ACHN (cell line): ENCODE results near the gene TAF10.
A peak's percentile ranks its signal among the peaks of the same experiment; 100 is the strongest.

Experiments used
- DNase-seq: peaks from one replicate; pipeline ENCODE4 v3.0.0-alpha.2; 2015
- in situ Hi-C: cut with HindIII; loops from 2 replicates; pipeline ENCODE4 v1.10.0; 2017; ENCODE audit warnings: low sequenced_read_pairs, low pct_ligation_motif_present, low pct_unique_long_range_greater_than_20kb

TAF10 gene

GRCh38 chr11:6596239-6596877, 15.7 kb downstream of the TAF10 start:
- no peak for DNase-seq
- in situ Hi-C loops = no loop called here

- in situ Hi-C loops = no loop called here
- no peak for DNase-seq
Observed at GRCh38 chr11:6594142-6594768, 17.8 kb downstream of the TAF10 start.

DNA sequence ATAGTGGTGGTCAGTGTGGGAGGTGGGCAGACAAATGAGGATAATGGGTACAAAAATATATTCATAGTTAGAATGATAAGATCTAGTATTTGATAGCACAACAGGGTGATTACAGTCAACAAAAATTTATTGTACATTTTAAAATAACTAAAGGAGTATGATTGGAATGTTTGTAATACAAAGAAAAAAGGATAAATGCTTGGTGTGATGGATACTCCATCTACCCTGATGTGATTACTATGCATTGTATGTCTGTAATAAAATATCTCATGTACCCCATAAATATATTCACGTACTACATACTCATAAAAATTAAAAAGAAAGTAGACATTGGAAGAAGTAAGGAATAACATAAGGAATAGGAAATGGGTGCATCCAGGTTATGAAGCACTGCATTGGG, 24.0 kb downstream of the TAF10 start:
- DNase-seq = no peak
- in situ Hi-C loops = no loop called here

- in situ Hi-C loops = no loop called here
Observed at GRCh38 chr11:6587360-6587953, 24.6 kb downstream of the TAF10 start.

DNA sequence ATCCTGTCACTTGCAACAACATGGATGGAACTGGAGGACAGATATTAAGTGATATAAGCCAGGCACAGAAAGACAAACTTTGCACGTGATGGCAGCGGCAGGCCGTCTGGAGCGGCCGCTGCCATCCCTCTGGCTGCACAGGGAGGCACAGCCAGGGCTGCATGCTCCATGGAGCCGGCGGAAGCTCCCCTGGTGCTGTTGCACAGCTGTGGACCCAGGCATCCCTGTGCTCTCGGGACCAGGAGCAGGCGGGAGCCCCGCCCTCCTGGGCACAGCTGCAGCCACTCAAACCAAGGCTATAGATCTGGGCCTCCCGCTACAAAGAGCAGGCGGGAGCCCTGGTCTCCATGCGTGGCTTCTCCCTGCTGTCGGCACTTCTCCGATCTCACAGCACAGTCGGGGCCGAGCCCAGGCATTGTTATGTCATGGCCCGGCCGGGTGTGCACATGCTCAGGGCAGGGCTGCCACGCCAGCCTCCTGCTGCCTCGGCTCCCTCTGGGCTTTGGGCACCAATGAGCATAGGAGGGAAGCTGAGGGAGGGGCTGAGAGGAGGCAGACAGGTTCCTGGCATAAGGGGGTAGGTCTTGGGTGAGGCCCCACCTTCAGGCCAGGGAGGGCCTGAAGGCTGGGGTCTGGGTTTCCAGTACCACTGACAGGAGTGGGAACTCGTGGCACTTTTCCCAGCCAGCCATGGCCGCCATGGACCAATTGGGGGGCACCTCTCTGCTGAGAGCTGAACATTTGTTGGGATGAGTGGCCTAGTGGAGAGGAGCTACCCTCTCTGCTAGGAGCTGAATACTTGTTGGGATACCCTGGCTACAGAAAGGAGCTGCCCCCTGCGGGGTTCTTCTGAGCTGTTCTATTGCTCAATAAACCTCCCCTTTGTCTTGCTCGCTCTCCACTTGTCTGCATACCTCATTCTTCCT, 25.3 kb downstream of the TAF10 start:
- DNase-seq = no peak
- in situ Hi-C loops = no loop called here

More at GRCh38 chr11:6587360-6587953, 24.6 kb downstream of the TAF10 start:
- DNase-seq = no peak

GRCh38 chr11:6584528-6584927, 27.5 kb downstream of the TAF10 start:
- no peak for DNase-seq
- in situ Hi-C loops = no loop called here

GRCh38 chr11:6583584-6583983, 28.4 kb downstream of the TAF10 start:
- in situ Hi-C loops = no loop called here
- no peak for DNase-seq

DNA sequence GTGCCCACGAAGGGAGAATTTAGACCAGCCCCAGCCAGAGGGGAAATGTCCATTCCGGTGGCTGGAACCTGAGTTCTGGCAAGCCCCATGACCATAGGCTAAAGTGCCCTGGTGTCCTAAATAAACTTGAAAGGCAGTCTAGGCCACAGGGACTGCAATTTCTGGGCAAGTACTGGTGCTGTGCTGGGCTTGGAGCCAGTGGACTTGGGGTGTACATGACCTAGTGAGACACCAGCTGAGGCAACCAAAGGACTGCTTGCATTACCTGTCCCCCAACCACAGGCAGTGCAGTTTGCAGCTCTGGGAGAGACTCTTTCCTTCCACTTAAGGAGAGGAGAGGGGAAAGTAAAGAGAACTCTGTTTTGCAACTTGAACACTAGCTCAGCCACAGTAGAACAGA, 32.3 kb downstream of the TAF10 start:
- DNase-seq = no peak
- in situ Hi-C loops = no loop called here

DNA sequence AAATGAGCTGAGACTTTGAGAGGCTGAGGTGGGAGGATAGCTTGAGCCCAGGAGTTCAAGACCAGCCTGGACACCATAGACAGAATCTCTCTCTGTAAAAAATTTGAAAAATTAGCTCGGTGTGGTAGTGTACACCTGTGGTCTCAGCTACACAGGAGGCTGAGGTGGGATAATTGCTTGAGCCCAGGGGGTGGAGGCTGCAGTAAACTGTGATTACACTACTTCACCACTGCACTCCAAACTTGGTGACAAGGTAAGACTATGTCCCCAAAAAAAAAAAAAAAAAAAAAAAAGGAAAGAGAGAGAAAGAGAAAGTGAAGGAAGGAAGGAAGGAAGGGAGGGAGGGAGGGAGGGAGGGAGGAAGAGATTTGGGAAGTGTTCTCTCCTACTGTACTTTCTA, 33.9 kb downstream of the TAF10 start:
- in situ Hi-C loops = no loop called here

DNA sequence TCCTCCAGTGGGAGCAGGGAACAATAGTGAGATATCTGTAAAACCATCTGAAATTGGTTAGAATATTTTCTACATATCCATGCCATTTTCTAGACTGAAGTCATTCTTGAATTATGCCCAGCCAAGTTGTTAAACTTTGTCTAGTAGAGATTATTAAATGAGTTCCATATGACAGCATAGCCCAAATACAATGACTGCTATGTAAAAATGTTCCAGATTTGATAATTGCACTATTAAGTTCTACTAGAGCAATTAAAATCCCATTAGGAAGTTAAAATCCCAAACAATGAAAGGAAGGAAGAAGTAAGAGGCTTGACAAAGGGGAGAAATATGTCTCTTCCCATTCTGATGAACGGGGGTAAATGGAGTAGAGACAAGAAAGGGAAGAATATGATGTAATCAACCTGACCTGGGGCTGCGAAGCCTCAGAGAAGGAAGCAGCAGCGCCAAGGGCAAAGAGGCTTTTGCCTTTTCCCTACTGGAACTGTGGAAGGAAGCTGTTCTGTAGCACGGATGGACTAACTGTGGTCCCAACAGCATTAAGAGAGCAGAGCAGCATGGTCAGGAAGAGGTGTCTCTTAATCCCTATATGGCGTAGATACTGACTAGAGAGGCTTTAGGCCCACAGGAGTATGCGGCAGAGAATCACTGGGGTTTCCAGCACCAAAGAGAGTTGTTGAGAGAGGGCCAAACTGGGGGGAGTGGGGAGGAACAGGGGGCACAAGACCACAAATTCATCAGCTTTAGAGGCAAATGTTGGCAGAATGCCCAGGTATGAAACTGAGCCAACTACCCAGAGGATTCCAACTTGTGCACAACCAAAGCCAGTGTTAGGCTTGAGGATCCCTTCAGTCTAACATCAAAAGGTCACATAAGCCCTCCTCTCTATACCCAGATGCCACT, 35.3 kb downstream of the TAF10 start:
- peak; percentile 19 for DNase-seq
- in situ Hi-C loops = no loop called here

More for the DNA sequence above, 33.9 kb downstream of the TAF10 start:
- DNase-seq = no peak

GRCh38 chr11:6574816-6575715, 37.0 kb downstream of the TAF10 start:
- no peak for DNase-seq
- in situ Hi-C loops = no loop called here

- no peak for DNase-seq
- in situ Hi-C loops = no loop called here
Observed at GRCh38 chr11:6572215-6572614, 39.8 kb downstream of the TAF10 start.

DNA sequence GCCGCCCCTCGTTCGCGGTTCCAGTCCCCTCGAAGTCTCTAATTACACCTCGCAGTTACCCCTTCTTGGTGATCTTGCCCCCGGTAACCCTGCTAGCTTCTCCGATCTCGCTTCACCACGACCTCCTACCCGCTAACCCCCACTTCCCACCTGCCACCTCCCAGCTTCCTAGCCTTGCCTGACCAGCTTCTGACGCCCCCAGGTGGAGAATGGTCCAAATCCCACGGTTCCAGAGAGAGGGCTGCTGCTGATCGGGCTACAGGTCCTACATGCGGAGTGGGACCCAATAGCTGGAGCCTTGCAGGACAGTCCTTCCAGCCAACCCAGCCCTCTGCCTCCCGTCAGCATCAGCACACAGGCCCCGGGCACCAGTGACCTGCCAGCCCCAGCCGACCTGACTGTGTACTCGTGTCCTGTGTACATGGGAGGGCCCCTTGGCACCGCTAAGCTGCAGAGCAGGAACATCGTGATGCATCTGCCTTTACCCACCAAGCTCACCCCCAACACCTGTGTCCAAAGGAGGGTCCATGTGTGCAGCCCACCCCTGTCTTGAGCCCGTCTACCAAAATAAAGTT, 40.5 kb downstream of the TAF10 start:
- DNase-seq = no peak
- in situ Hi-C loops = no loop called here

- in situ Hi-C loops = no loop called here
- no peak for DNase-seq
Observed at GRCh38 chr11:6570691-6571427, 41.2 kb downstream of the TAF10 start.

GRCh38 chr11:6569706-6570105, 42.3 kb downstream of the TAF10 start:
- in situ Hi-C loops = no loop called here
- DNase-seq = no peak

DNA sequence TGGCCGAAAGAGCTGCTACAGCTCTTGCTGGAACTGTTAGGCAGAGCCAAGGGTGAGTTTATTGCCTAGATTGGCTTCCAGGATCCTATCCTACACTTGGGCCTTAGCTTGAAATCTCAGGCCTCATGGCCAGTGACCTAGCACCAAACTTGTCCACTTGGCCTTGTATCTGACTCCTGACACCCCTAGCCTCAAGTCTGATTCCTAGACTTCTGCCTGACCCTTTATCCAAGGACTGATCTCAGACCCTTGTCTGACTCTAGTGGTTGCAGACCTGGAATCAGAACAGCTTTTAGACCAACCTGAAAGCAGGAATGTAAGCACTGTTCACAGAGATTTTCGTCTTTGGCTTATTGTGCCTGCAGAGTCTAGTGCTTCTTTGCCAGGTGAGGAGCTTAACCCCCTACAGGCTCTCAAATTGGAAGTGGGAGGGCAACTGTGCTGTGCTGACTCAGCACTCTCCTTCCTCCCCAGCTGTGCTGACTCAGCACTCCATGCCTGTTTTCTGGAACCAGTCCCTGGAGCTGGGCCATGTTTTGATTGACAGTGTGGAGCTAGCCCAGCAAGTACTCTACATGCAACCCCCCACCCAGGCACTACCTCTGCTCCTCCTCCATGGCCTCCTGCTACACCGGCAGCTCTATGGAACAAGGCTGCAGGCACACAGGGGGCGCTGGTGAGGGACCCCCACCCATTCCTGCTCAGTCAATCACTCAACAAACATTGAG, 43.7 kb downstream of the TAF10 start:
- peak; percentile 27 for DNase-seq
- in situ Hi-C loops = no loop called here
